Measurements from ENCODE around the gene USP49.
"Not testable (repeated sequence)": the region's sequence is repeated elsewhere in the genome, so short reads cannot be mapped to it uniquely, and the experiment has no call there.

The USP49 gene

GRCh38 chr6:41871691-41872090 lies 23.5 kb downstream of the USP49 start:
- no peak for DNase-seq

GRCh38 chr6:41859356-41859755 lies 35.8 kb downstream of the USP49 start:
- no peak for DNase-seq

DNA sequence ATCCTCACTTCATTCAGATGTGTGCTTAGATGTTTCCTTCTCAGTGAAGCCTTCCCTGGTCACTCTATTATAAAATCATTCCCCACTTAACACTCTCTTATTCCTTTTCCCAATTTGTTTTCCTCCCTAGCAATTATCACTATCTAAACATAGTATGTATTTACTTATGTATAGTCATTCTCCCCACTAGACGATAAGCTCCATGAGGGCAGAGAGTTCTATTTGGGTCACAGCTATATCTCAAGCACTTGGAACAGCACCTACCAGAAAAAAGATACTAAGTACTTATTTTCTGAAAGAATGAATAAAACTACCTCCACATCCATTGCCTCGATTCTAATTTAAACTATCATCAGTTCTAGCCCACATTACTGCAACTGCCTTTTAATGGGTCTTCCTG lies 36.5 kb downstream of the USP49 start:
- no peak for DNase-seq

DNA sequence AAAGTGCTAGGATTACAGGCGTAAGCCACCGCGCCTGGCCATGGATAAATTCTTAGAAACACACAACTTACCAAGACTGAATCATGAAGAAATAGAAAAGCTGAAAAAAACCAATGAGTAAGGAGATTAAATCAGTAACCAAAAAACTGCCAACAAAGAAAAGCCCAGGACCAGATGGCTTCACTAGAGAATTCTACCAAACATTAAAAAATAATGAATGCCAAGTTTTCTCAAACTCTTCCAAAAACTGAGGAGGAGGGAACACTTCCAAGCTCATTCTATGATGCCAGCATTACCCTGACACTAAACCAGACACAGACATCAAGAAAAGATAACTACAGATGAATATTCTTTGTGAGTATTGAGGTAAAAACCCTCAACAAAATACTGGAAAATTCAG lies 44.3 kb downstream of the USP49 start:
- no peak for DNase-seq

GRCh38 chr6:41846666-41847237 lies 48.4 kb downstream of the USP49 start:
- DNase-seq = peak; percentile 52 to 68

GRCh38 chr6:41843178-41843577 lies 52.0 kb downstream of the USP49 start:
- DNase-seq = no peak

DNA sequence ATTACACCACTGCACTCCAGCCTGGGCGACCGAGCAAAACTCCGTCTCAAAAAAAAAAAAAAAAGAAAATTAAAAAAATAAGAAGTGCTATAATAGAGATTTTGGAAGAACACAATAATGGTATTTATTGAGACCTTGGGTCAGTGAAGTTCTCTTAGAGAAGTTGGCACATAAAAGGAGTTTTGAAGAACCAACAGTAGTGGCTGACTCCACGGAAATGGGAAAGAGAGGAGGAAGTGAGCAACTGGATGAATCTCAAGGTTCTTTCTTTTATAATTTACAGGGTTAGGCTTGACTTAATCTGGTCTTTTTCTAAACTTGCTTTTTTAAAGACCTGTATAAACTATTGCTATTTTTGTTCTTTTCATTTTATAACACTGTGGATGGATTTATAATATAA lies 54.8 kb downstream of the USP49 start:
- DNase-seq = no peak

- DNase-seq = no peak
Measured at GRCh38 chr6:41836660-41837052, 58.5 kb downstream of the USP49 start.

GRCh38 chr6:41836022-41836659 lies 59.0 kb downstream of the USP49 start:
- DNase-seq = no peak

GRCh38 chr6:41832263-41832662 lies 62.9 kb downstream of the USP49 start:
- no peak for DNase-seq

GRCh38 chr6:41826343-41827022 lies 68.7 kb downstream of the USP49 start:
- no peak for DNase-seq

DNA sequence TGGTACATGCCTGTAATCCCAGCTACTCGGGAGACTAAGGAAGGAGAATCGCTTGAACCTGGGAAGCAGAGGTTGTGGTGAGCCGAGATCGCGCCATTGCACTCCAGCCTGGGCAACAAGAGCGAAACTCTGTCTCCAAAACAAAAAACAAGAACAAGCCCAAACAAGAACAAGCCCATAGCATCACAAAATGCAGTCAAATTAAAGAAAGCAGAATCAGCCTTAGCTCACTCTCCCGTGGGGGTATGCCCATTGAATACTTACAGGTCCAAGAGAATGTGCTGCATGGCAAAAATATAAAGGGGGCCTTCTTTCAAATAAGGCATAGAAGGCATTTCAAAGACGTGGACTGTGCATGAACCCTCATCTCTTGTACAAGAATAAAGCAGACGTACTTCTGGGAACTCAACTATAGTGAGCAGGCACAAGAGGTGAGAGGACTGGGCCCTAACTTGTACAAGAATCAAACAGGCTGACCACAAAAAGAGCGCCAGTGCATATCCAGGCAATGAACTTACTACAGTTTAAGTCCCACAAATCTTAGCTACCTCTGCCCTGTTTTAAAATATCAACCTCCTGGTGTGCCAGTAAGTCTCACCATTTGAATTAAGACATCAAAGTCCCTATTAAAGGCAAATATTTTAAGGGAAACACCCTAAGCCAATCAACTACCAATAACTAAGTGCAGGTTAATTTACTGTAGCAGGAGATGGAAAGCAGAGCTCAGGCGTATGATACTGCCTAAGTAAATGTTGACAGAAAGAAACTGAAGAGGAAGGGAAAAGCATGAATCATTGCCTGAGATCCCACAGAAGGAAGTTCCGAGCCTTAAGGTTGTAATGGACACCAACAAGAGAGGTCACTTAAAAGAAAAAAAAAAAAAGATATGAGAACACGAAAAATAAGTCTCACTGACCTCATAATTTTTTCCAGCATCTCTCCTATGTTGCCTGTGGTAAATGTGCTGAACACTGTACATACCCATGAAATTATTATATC lies 70.3 kb downstream of the USP49 start:
- no peak for DNase-seq

GRCh38 chr6:41823178-41823577 lies 72.0 kb downstream of the USP49 start:
- DNase-seq = no peak

GRCh38 chr6:41822021-41822420 lies 73.2 kb downstream of the USP49 start:
- no peak for DNase-seq

- DNase-seq = no peak
Measured at GRCh38 chr6:41821266-41821665, 73.9 kb downstream of the USP49 start.

DNA sequence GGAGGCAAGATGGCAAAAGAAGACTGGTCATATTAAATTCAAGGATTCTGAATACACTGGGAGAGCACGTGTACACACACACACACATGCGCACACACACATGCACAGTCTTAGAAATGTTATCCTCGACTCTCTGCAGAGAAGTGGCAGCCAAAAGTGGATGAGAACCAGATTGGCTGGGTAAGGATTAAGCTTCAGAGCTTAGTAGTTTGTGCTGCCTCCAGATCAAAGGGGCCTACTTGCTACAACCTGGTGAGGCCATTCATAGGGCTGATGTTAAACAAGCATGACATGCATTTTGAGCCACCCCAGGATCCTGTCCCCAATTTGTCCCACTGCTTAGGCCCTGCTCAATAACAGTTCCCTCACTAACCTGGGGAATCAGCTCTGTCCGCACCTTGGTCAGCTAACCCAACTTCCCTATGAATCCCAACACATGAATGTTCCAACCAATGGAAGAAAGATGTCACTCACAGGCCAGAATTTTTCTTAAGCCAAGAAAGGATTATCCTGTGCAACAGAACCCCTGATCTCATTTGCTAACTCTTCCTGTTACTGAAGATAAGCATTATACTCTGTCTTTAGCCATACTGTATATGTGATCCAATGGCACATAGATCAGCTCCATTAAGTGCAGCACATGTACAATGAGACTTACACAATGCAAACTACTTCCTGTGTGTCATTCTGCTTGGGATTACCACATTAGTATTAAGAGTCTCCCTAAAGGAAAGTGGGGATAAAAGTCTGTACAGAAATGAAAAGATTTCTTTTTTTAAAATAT lies 76.7 kb downstream of the USP49 start:
- no peak for DNase-seq

GRCh38 chr6:41815587-41815986 lies 79.6 kb downstream of the USP49 start:
- DNase-seq = no peak

GRCh38 chr6:41814629-41815028 lies 80.5 kb downstream of the USP49 start:
- DNase-seq = no peak

DNA sequence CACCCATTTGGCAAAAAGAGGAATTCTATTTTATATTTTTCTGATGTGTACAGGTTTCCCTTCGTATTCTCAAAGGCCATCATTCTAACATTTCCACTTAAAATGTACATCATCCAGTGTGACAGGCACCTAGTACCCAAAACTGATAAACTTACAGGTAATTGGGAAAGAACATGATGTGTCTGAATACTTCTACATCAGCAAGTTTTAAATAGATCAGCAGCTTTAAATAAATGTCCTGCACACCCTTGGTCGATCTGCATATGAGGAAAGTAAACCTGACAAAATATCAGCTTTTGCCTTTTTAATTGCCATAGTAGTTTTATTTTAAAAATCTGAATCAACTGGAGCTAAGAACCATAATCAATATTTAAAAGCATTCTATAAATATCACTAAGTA lies 81.2 kb downstream of the USP49 start:
- no peak for DNase-seq

- no peak for DNase-seq
Measured at GRCh38 chr6:41813469-41813868, 81.7 kb downstream of the USP49 start.

GRCh38 chr6:41811946-41812345 lies 83.2 kb downstream of the USP49 start:
- DNase-seq = not testable (repeated sequence)

DNA sequence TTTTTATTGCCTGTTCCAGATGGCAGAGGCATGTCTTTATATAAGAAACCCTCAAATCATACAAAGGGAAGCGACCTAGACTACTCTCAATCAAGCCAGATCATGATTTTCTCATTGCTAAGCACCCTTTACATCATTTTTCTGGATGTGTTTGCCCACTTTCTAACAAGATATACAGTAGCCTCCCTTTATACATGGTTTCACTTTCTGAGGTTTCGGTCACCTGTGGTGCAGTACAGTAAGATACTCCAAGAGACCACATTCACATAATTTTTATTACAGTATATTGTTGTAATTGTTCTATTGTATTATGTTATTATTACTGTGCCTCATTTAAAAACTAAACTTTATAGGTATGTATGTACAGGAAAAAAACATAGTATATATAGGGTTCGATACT lies 84.1 kb downstream of the USP49 start:
- no peak for DNase-seq
